Endothelial cell of umbilical vein (primary cell): ENCODE measurements around the gene MCC.

Source experiments
- CTCF ChIP-seq, 2 donors: IDR thresholded peaks; 1 replicate in 1 of 2; 2 replicates in 1 of 2; pipeline ENCODE4 v1.5.1; 2011; ENCODE audit warnings: low read length in 2 of 2, mild to moderate bottlenecking in 2 of 2, moderate library complexity in 2 of 2, control low read depth in 1 of 2, inconsistent platforms in 1 of 2, low read depth in 1 of 2; ENCODE audit not compliant: insufficient read depth in 1 of 2; ENCODE audit errors: extremely low read depth in 1 of 2
- EZH2 ChIP-seq: IDR thresholded peaks from 2 replicates; pipeline ENCODE4 v1.6.1; 2012; ENCODE audit warnings: borderline replicate concordance, low read depth, mild to moderate bottlenecking, moderate library complexity, low read length, inconsistent platforms; ENCODE audit not compliant: severe bottlenecking
- FOS ChIP-seq: IDR thresholded peaks from 2 replicates; pipeline ENCODE4 v1.6.1; 2011; ENCODE audit warnings: mild to moderate bottlenecking, low read length, moderate library complexity, borderline replicate concordance; ENCODE audit not compliant: insufficient read depth
- GATA2 ChIP-seq: IDR thresholded peaks from 2 replicates; pipeline ENCODE4 v1.7.0; 2011; ENCODE audit warnings: low read depth, mild to moderate bottlenecking, moderate library complexity, mixed read lengths, low read length; ENCODE audit not compliant: insufficient read length, insufficient read depth
- JUN ChIP-seq: IDR thresholded peaks from 2 replicates; pipeline ENCODE4 v1.6.1; 2011; ENCODE audit warnings: borderline replicate concordance, low read depth; ENCODE audit not compliant: insufficient read length, insufficient read depth
- MYC ChIP-seq: IDR thresholded peaks from one replicate; pipeline ENCODE4 v1.6.1; 2011; ENCODE audit warnings: mild to moderate bottlenecking, low read depth, low read length
- POLR2A ChIP-seq: IDR thresholded peaks from 2 replicates; pipeline ENCODE4 v1.6.1; 2012; ENCODE audit warnings: low read depth, mild to moderate bottlenecking, control low read depth, low read length
- POLR2AphosphoS5 ChIP-seq: IDR thresholded peaks from 2 replicates; pipeline ENCODE4 v1.6.1; 2012; ENCODE audit warnings: low read depth, mild to moderate bottlenecking, control low read depth, low read length, moderate library complexity; ENCODE audit not compliant: insufficient read depth
- TF ChIP-seq, protein P1 (sequence below): IDR thresholded peaks from 2 replicates; pipeline ENCODE4 v1.6.1; 2011; ENCODE audit not compliant: insufficient read depth, insufficient read length

- TF ChIP-seq POLR2AphosphoS5: no peak
- no peak for TF ChIP-seq EZH2
- TF ChIP-seq CTCF (IDR thresholded peaks at IDR 0.05; ENCODE audit: extremely low read depth in 1 of 2, insufficient read depth in 1 of 2, low read depth in 1 of 2, low read length in 2 of 2): no peak
- TF ChIP-seq, protein P1, sequence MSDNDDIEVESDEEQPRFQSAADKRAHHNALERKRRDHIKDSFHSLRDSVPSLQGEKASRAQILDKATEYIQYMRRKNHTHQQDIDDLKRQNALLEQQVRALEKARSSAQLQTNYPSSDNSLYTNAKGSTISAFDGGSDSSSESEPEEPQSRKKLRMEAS: no peak
- TF ChIP-seq POLR2A: no peak
- no peak for TF ChIP-seq MYC
- no peak for TF ChIP-seq GATA2
- no peak for TF ChIP-seq JUN
- no peak for TF ChIP-seq FOS
Observed at GRCh38 chr5:113153512-113154097, 334.6 kb downstream of the MCC start.
